Anterior cingulate cortex (tissue), 58 donors: ENCODE data around the gene TGFBI.
"Not testable (repeated sequence)": the region's sequence is repeated elsewhere in the genome, so short reads cannot be mapped to it uniquely, and the experiment has no call there.

Source experiments
- DNase-seq, 58 donors: peaks; one replicate each; lab custom pipeline; 2025; lab: John Stamatoyannopoulos, UW

The TGFBI gene

GRCh38 chr5:136042665-136043121 lies 13.9 kb downstream of the TGFBI start:
- no peak for DNase-seq

GRCh38 chr5:136043551-136043950 lies 14.8 kb downstream of the TGFBI start:
- peak in 1 of 58 donors; percentile 7 for DNase-seq

GRCh38 chr5:136043968-136044610 lies 15.3 kb downstream of the TGFBI start:
- no peak for DNase-seq

GRCh38 chr5:136045026-136045425 lies 16.2 kb downstream of the TGFBI start:
- not testable (repeated sequence) for DNase-seq

- DNase-seq: no peak
Observed at GRCh38 chr5:136046246-136046645, 17.5 kb downstream of the TGFBI start.

- DNase-seq: peak in 1 of 58 donors; percentile 15
Observed at GRCh38 chr5:136047858-136048257, 19.1 kb downstream of the TGFBI start.

- no peak for DNase-seq
Observed at GRCh38 chr5:136048966-136049365, 20.2 kb downstream of the TGFBI start.

GRCh38 chr5:136051486-136052220 lies 22.9 kb downstream of the TGFBI start:
- DNase-seq: no peak

GRCh38 chr5:136052692-136053335 lies 24.0 kb downstream of the TGFBI start:
- DNase-seq: no peak

- DNase-seq: no peak
Observed at GRCh38 chr5:136053336-136054141, 24.8 kb downstream of the TGFBI start.

- DNase-seq: no peak
Observed at GRCh38 chr5:136054142-136055019, 25.6 kb downstream of the TGFBI start.

- DNase-seq: no peak
Observed at GRCh38 chr5:136055612-136056309, 27.0 kb downstream of the TGFBI start.

GRCh38 chr5:136056336-136056735 lies 27.5 kb downstream of the TGFBI start:
- DNase-seq: no peak

- no peak for DNase-seq
Observed at GRCh38 chr5:136056771-136057335, 28.1 kb downstream of the TGFBI start.

- DNase-seq: no peak
Observed at GRCh38 chr5:136057401-136058038, 28.7 kb downstream of the TGFBI start.

GRCh38 chr5:136058039-136058971 lies 29.5 kb downstream of the TGFBI start:
- no peak for DNase-seq

GRCh38 chr5:136058972-136059354 lies 30.2 kb downstream of the TGFBI start:
- no peak for DNase-seq
